GM12878 (cell line): ENCODE measurements around the gene KIAA0319L.

ENCODE experiments used
- CHD2 ChIP-seq: IDR thresholded peaks from 2 replicates; pipeline ENCODE4 v1.6.1; 2011; ENCODE audit warnings: low read depth, low read length, improper control_type of control experiment, borderline replicate concordance
- CTCF ChIP-seq, 3 experiments: IDR thresholded peaks in 2 of 3; conservative IDR thresholded peaks in 1 of 3; 2 replicates each; pipeline ENCODE4 v1.5.1; 2011; ENCODE audit warnings: low read depth in 3 of 3, low read length in 3 of 3, mild to moderate bottlenecking in 3 of 3, control low read depth in 2 of 3, moderate library complexity in 2 of 3, inconsistent platforms in 1 of 3, mixed read lengths in 1 of 3; ENCODE audit not compliant: control insufficient read depth in 2 of 3, insufficient read depth in 1 of 3; ENCODE audit errors: extremely low read depth in 1 of 3
- MAX ChIP-seq: IDR thresholded peaks from 2 replicates; pipeline ENCODE4 v1.6.1; 2012; ENCODE audit warnings: low read depth, low read length, improper control_type of control experiment
- POLR2A ChIP-seq: IDR thresholded peaks from 2 replicates; pipeline ENCODE4 v1.6.1; 2011; ENCODE audit warnings: low read depth, mild to moderate bottlenecking, low read length
- PRDM15 ChIP-seq: fragments of 450-650 bp; formaldehyde crosslinking; IDR thresholded peaks from 2 replicates; pipeline ENCODE4 v1.4.0; 2020; ENCODE audit warnings: mild to moderate bottlenecking, moderate library complexity
- SIN3A ChIP-seq: IDR thresholded peaks from 2 replicates; pipeline ENCODE4 v1.6.1; 2012; ENCODE audit warnings: low read depth, low read length, improper control_type of control experiment
- SRF ChIP-seq, 2 experiments: IDR thresholded peaks; 2 replicates each; pipeline ENCODE4 v1.6.1; 2011; ENCODE audit warnings: low read depth in 2 of 2, low read length in 2 of 2, mild to moderate bottlenecking in 1 of 2, moderate library complexity in 1 of 2

- TF ChIP-seq CTCF (IDR thresholded peaks at IDR 0.05 in 2 of 3, conservative IDR thresholded peaks at IDR 0.05 in 1 of 3; ENCODE audit: control insufficient read depth in 2 of 3, extremely low read depth in 1 of 3, insufficient read depth in 1 of 3, low read depth in 3 of 3, low read length in 3 of 3) (no peak), CHD2 (no peak), PRDM15 (CRISPR knock-in tag) (no peak), MAX (no peak), POLR2A (no peak), SIN3A (no peak), SRF (IDR thresholded peaks at IDR 0.05; ENCODE audit: low read depth in 2 of 2, low read length in 2 of 2) (no peak)
Measured at GRCh38 chr1:35530168-35530567, 27.0 kb downstream of the KIAA0319L start.
